Measurements from ENCODE around the gene CFAP61.

The CFAP61 gene

GRCh38 chr20:20404633-20405032 is 352.3 kb downstream of the CFAP61 start:
- ATAC-seq (replicated peaks): no peak
- H3K27me3 Mint-ChIP-seq: no peaks in the 10 kb centered on the region
- DNase-seq: no peak
- H3K36me3 Mint-ChIP-seq (ENCODE audit: insufficient read depth): no peaks in the 10 kb centered on the region
- peak overlapping the region in 1 of 2 donors; percentile 30 for H3K27ac Mint-ChIP-seq
- H3K4me3 Mint-ChIP-seq: no peak overlapping the region
- H3K9me3 Mint-ChIP-seq: no peaks in the 10 kb centered on the region
- peaks cover 0 to 3% of the 10 kb centered on the region in 2 donors for H3K4me1 Mint-ChIP-seq (ENCODE audit: low read depth in 2 of 2)

- Mint-ChIP-seq H3K27ac (no peak overlapping the region), H3K4me3 (no peak overlapping the region), H3K27me3 (no peaks in the 10 kb centered on the region), H3K4me1 (ENCODE audit: low read depth in 2 of 2) (peaks cover 0 to 3% of the 10 kb centered on the region in 2 donors), H3K9me3 (no peaks in the 10 kb centered on the region), H3K36me3 (ENCODE audit: insufficient read depth) (peaks cover 3% of the 10 kb centered on the region)
- DNase-seq (no peak), ATAC-seq (replicated peaks) (no peak)
Measured at GRCh38 chr20:20405623-20406022, 353.3 kb downstream of the CFAP61 start.

- peaks cover 3% of the 10 kb centered on the region for H3K36me3 Mint-ChIP-seq (ENCODE audit: insufficient read depth)
- no peaks in the 10 kb centered on the region for H3K27me3 Mint-ChIP-seq
- ATAC-seq (replicated peaks) (no peak), DNase-seq (no peak)
- peaks cover 0 to 3% of the 10 kb centered on the region in 2 donors for H3K4me1 Mint-ChIP-seq (ENCODE audit: low read depth in 2 of 2)
- H3K9me3 Mint-ChIP-seq: no peaks in the 10 kb centered on the region
- no peak overlapping the region for H3K27ac Mint-ChIP-seq
- H3K4me3 Mint-ChIP-seq: no peak overlapping the region
Measured at GRCh38 chr20:20406306-20406705, 354.0 kb downstream of the CFAP61 start.

GRCh38 chr20:20407891-20408805 is 355.8 kb downstream of the CFAP61 start:
- no peak for DNase-seq
- ATAC-seq (replicated peaks): no peak
- H3K9me3 Mint-ChIP-seq: no peaks in the 10 kb centered on the region
- no peak overlapping the region for H3K4me3 Mint-ChIP-seq
- H3K4me1 Mint-ChIP-seq (ENCODE audit: low read depth in 2 of 2): no peaks in the 10 kb centered on the region
- H3K27ac Mint-ChIP-seq: no peak overlapping the region
- H3K27me3 Mint-ChIP-seq: no peaks in the 10 kb centered on the region
- H3K36me3 Mint-ChIP-seq (ENCODE audit: insufficient read depth): peaks cover 3% of the 10 kb centered on the region

GRCh38 chr20:20409331-20409730 is 357.0 kb downstream of the CFAP61 start:
- ATAC-seq (replicated peaks) (no peak), DNase-seq (no peak)
- Mint-ChIP-seq H3K4me1 (ENCODE audit: low read depth in 2 of 2) (no peaks in the 10 kb centered on the region), H3K27ac (no peak overlapping the region), H3K27me3 (no peaks in the 10 kb centered on the region), H3K4me3 (no peak overlapping the region), H3K9me3 (no peaks in the 10 kb centered on the region), H3K36me3 (ENCODE audit: insufficient read depth) (peaks cover 3% of the 10 kb centered on the region)

Measured in effector memory CD8-positive, alpha-beta T cell (primary cell).